ENCODE data around the gene CDK1. TPM values are rescaled to one million over a fixed set of nuclear protein-coding genes. Genes with fewer than 3 reads are reported as not detected.

CDK1 gene
- total and polyA plus RNA-seq, 2 of the 8 experiments (the other 6 are each of a cell fraction or from before 2014, with no cell fraction given): 29.4 to 111 TPM

GRCh38 chr10:60737242-60737641 lies 41.0 kb upstream of the CDK1 start:
- Histone ChIP-seq H2AK5ac (ENCODE audit: low read depth, low read length) (no peak overlapping the region), H3K4me3 (ENCODE audit: extremely low read depth in 1 of 4, insufficient read depth in 2 of 4, low read depth in 3 of 4, low read length in 4 of 4) (no peak overlapping the region), H2AFZ (ENCODE audit: low read length) (no peak overlapping the region), H3K79me1 (ENCODE audit: low read depth, low read length) (no peaks in the 10 kb centered on the region), H2BK20ac (ENCODE audit: low read length) (no peak overlapping the region), H2BK120ac (replicated peaks; ENCODE audit: low read depth, low read length) (no peak overlapping the region), H3K4me1 (replicated peaks in 1 of 4; ENCODE audit: control insufficient read depth in 3 of 4, insufficient read depth in 4 of 4, low read length in 3 of 4) (peaks cover 2 to 16% (median 12%) of the 10 kb centered on the region in 4 experiments; a peak in 6 of 7 replicates), H3K56ac (replicated peaks; ENCODE audit: insufficient read length, low read depth, low read length) (no peak overlapping the region), H4K91ac (replicated peaks; ENCODE audit: insufficient read length, low read length) (no peak overlapping the region), H3K27me3 (replicated peaks in 1 of 4; ENCODE audit: control insufficient read depth in 3 of 4, extremely low read depth in 1 of 4, insufficient read depth in 3 of 4, low read length in 3 of 4) (no peaks in the 10 kb centered on the region), H3K79me2 (ENCODE audit: control insufficient read depth in 1 of 2, insufficient read depth in 2 of 2, low read length in 2 of 2) (peaks cover 0 to 4% of the 10 kb centered on the region in 2 experiments; a peak in 1 of 4 replicates), H3K4ac (replicated peaks; ENCODE audit: insufficient read length, low read depth, low read length) (no peak overlapping the region), H2BK5ac (ENCODE audit: low read depth, low read length) (no peak overlapping the region), H3K18ac (ENCODE audit: extremely low read depth, low read length) (no peak overlapping the region), H4K20me1 (replicated peaks in 1 of 2; ENCODE audit: control insufficient read depth in 1 of 2, insufficient read depth in 2 of 2, low read length in 2 of 2) (no peaks in the 10 kb centered on the region), H3K9ac (replicated peaks in 1 of 4; ENCODE audit: extremely low read depth in 1 of 4, low read depth in 3 of 4, low read length in 3 of 4) (no peak overlapping the region), H4K5ac (ENCODE audit: insufficient read length, low read depth, low read length) (no peak overlapping the region), H3K9me3 (ENCODE audit: insufficient read depth in 2 of 2, low read depth in 1 of 2, low read length in 1 of 2) (no peaks in the 10 kb centered on the region), H3K4me2 (ENCODE audit: insufficient read depth in 1 of 2, low read depth in 2 of 2, low read length in 2 of 2) (no peak overlapping the region; a peak in 1 of 4 replicates), H2BK12ac (ENCODE audit: low read depth, low read length) (no peak overlapping the region), H3K14ac (ENCODE audit: insufficient read length) (no peak overlapping the region), H2BK15ac (ENCODE audit: low read length) (no peak overlapping the region), H3K36me3 (ENCODE audit: control insufficient read depth in 2 of 4, insufficient read depth in 4 of 4, low read length in 3 of 4) (no peaks in the 10 kb centered on the region), H4K8ac (ENCODE audit: extremely low read depth, insufficient read depth, low read length) (no peak overlapping the region), H3K27ac (ENCODE audit: low read depth, low read length) (no peak overlapping the region), H3K23ac (ENCODE audit: insufficient read length) (no peak overlapping the region), H3K23me2 (ENCODE audit: low read depth, low read length) (peaks cover 7% of the 10 kb centered on the region)
- ChIA-PET POLR2A (ENCODE audit: partially characterized antibody) (no interaction called here), CTCF (ENCODE audit: partially characterized antibody) (interaction anchor here (0.9 kb wide), 1 partner anchor 91 kb away, joined by 3 read pairs; no protein-coding TSS in a partner anchor)
- 85% methylated on average over 5 of the region's 5 CpGs; no CpG with 5 or more reads in 1 of the 2 experiments for WGBS, 2 experiments (ENCODE audit: extremely low coverage in 1 of 2, insufficient coverage in 1 of 2, insufficient read length in 1 of 2, insufficient replicate concordance in 2 of 2, low coverage in 1 of 2, low lambda C conversion rate in 2 of 2, missing lambda C conversion rate in 1 of 2)
- FAIRE-seq (peak; percentile 36), DNase-seq (ENCODE audit: low read depth in 1 of 2, low spot score in 2 of 2) (no peak)
- TF ChIP-seq CEBPB (IDR thresholded peaks at IDR 0.05; ENCODE audit: low read depth, low read length) (no peak), CTBP2 (IDR thresholded peaks at IDR 0.05; ENCODE audit: borderline replicate concordance, insufficient read depth, insufficient read length, low read length) (no peak), TAF7 (optimal IDR thresholded peaks at IDR 0.05; ENCODE audit: borderline replicate concordance, low read depth, low read length) (no peak), JUND (IDR thresholded peaks at IDR 0.05; ENCODE audit: low read length) (no peak), TEAD4 (IDR thresholded peaks at IDR 0.05; ENCODE audit: low read depth, low read length) (no peak), BRCA1 (IDR thresholded peaks at IDR 0.05; ENCODE audit: low read depth, low read length) (no peak), ATF2 (IDR thresholded peaks at IDR 0.05; ENCODE audit: low read length) (no peak), ATF3 (IDR thresholded peaks at IDR 0.05; ENCODE audit: insufficient read depth, low read depth, low read length) (no peak), TAF1 (IDR thresholded peaks at IDR 0.05; ENCODE audit: low read depth, low read length) (no peak), NANOG (IDR thresholded peaks at IDR 0.05; ENCODE audit: insufficient read depth, low read depth, low read length, poor library complexity, severe bottlenecking) (no peak), USF2 (IDR thresholded peaks at IDR 0.05; ENCODE audit: low read length) (no peak)

Data from H1 (cell line).